Adrenal gland (tissue), 5 donors: ENCODE measurements around the gene TLK2.
"Not testable (repeated sequence)": the region's sequence is repeated elsewhere in the genome, so short reads cannot be mapped to it uniquely, and the experiment has no call there.

Experiments
- CTCF ChIP-seq, 6 experiments: fragments of 450-650 bp in 4 of 6; fragments of 200-600 bp in 2 of 6; sonication (generic) in 1 of 6; IDR thresholded peaks; 1 replicate in 5 of 6; 2 replicates in 1 of 6; pipeline versions ENCODE4 v1.5.1 to v1.8.0; 2016 to 2021; ENCODE audit warnings: antibody characterized with exemption in 6 of 6, mild to moderate bottlenecking in 2 of 6, moderate library complexity in 1 of 6
- POLR2A ChIP-seq, 2 donors: fragments of 450-650 bp; IDR thresholded peaks; one replicate each; pipeline ENCODE4 v1.6.1; 2017; ENCODE audit warnings: antibody characterized with exemption in 2 of 2, mild to moderate bottlenecking in 2 of 2, moderate library complexity in 1 of 2
- donor health status: DM: no; HTN: no; CAD: no.

GRCh38 chr17:62453041-62453440 is 25.6 kb upstream of the TLK2 start:
- TF ChIP-seq CTCF, POLR2A (IDR thresholded peaks at IDR 0.05): not testable (repeated sequence)
